Measurements from ENCODE around the gene CFAP300. TPM values are rescaled to one million over a fixed set of nuclear protein-coding genes. Genes with fewer than 3 reads are reported as not detected.

Gene CFAP300
- total RNA-seq, 1 donor from 2014 or later, result 15.2 TPM

DNA sequence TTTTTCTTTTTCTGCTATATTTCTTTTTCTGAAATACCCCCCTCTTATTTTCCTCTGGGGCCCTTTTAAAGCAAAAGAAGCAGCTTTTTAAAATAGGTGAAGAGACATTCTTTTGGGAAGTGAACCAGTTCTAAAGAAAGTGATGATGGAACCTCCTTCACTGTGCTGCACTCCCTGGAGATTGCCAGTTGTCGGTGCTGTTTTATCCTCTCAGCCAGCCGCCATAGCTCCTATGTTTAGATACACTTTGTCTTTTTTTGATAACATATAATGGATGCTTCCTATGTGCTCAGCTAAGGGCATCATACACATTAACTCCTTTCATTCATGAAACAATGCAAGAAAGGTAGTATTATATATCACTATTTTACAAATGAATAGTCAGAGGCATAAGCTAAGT is 14.0 kb downstream of the CFAP300 start:
- H3F3A ChIP-seq (ENCODE audit: low read depth), result no peaks in the 10 kb centered on the region
- H3K4me3 ChIP-seq, result no peak overlapping the region
- Mint-ChIP-seq H3K9me3 (peaks cover 2% of the 10 kb centered on the region), H3K27ac (no peak overlapping the region), H3K36me3 (no peaks in the 10 kb centered on the region), H3K4me3 (no peak overlapping the region), H3K4me1 (no peaks in the 10 kb centered on the region), H3K27me3 (ENCODE audit: insufficient read depth, low read depth) (no peaks in the 10 kb centered on the region)
- H3K79me2 ChIP-seq (ENCODE audit: low read depth), result no peaks in the 10 kb centered on the region
- H4K20me1 ChIP-seq (ENCODE audit: low read depth), result no peaks in the 10 kb centered on the region
- peak; percentile 35 for DNase-seq (ENCODE audit: low spot score)
- H3K9ac ChIP-seq, result no peak overlapping the region
- H3K36me3 ChIP-seq, result no peaks in the 10 kb centered on the region
- H3K27ac ChIP-seq, result no peak overlapping the region
- H3K27me3 ChIP-seq, result no peaks in the 10 kb centered on the region
- peak; percentile 40 for TF ChIP-seq CTCF (IDR thresholded peaks at IDR 0.05)
- no peak for TF ChIP-seq EZH2phosphoT487 (IDR thresholded peaks at IDR 0.05)
- TF ChIP-seq EZH2 (IDR thresholded peaks at IDR 0.05), result no peak
- H3K4me2 ChIP-seq, result no peak overlapping the region
- no peak overlapping the region for H2AFZ ChIP-seq (replicated peaks)
- H3K9me3 ChIP-seq (ENCODE audit: low read depth), result no peaks in the 10 kb centered on the region
- H3K4me1 ChIP-seq, result no peaks in the 10 kb centered on the region

- H3K4me1 ChIP-seq, result no peaks in the 10 kb centered on the region
- no peaks in the 10 kb centered on the region for H3K4me1 Mint-ChIP-seq
- no peak overlapping the region for H3K27ac Mint-ChIP-seq
- no peaks in the 10 kb centered on the region for H3K36me3 Mint-ChIP-seq
- no peaks in the 10 kb centered on the region for H3K79me2 ChIP-seq (ENCODE audit: low read depth)
- H3K4me3 ChIP-seq, result no peak overlapping the region
- H2AFZ ChIP-seq (replicated peaks), result no peak overlapping the region
- H3K4me3 Mint-ChIP-seq, result no peak overlapping the region
- H3K36me3 ChIP-seq, result no peaks in the 10 kb centered on the region
- peaks cover 2% of the 10 kb centered on the region for H3K9me3 Mint-ChIP-seq
- no peak for TF ChIP-seq CTCF (IDR thresholded peaks at IDR 0.05)
- no peak for TF ChIP-seq EZH2 (IDR thresholded peaks at IDR 0.05)
- no peak for TF ChIP-seq EZH2phosphoT487 (IDR thresholded peaks at IDR 0.05)
- no peak for DNase-seq (ENCODE audit: low spot score)
- H3K9me3 ChIP-seq (ENCODE audit: low read depth), result no peaks in the 10 kb centered on the region
- no peak overlapping the region for H3K4me2 ChIP-seq
- no peak overlapping the region for H3K27ac ChIP-seq
- no peaks in the 10 kb centered on the region for H3F3A ChIP-seq (ENCODE audit: low read depth)
- no peaks in the 10 kb centered on the region for H3K27me3 ChIP-seq
- H3K27me3 Mint-ChIP-seq (ENCODE audit: insufficient read depth, low read depth), result no peaks in the 10 kb centered on the region
- H3K9ac ChIP-seq, result no peak overlapping the region
- no peaks in the 10 kb centered on the region for H4K20me1 ChIP-seq (ENCODE audit: low read depth)
Measured at GRCh38 chr11:102062106-102062505, 14.9 kb downstream of the CFAP300 start.

- Histone ChIP-seq H3K9ac (no peak overlapping the region), H3K4me1 (no peaks in the 10 kb centered on the region), H3F3A (ENCODE audit: low read depth) (no peaks in the 10 kb centered on the region), H2AFZ (replicated peaks) (no peak overlapping the region), H3K27ac (no peak overlapping the region), H3K4me2 (no peak overlapping the region), H3K27me3 (no peaks in the 10 kb centered on the region), H3K9me3 (ENCODE audit: low read depth) (no peaks in the 10 kb centered on the region), H3K4me3 (no peak overlapping the region), H3K36me3 (no peaks in the 10 kb centered on the region), H3K79me2 (ENCODE audit: low read depth) (no peaks in the 10 kb centered on the region), H4K20me1 (ENCODE audit: low read depth) (no peaks in the 10 kb centered on the region)
- no peaks in the 10 kb centered on the region for H3K9me3 Mint-ChIP-seq
- H3K4me3 Mint-ChIP-seq, result no peak overlapping the region
- H3K27ac Mint-ChIP-seq, result no peak overlapping the region
- H3K4me1 Mint-ChIP-seq, result no peaks in the 10 kb centered on the region
- DNase-seq (ENCODE audit: low spot score), result no peak
- TF ChIP-seq CTCF (IDR thresholded peaks at IDR 0.05), result no peak
- TF ChIP-seq EZH2phosphoT487 (IDR thresholded peaks at IDR 0.05), result no peak
- no peak for TF ChIP-seq EZH2 (IDR thresholded peaks at IDR 0.05)
- no peaks in the 10 kb centered on the region for H3K36me3 Mint-ChIP-seq
- H3K27me3 Mint-ChIP-seq (ENCODE audit: insufficient read depth, low read depth), result no peaks in the 10 kb centered on the region
Measured at GRCh38 chr11:102064316-102064715, 17.1 kb downstream of the CFAP300 start.
